HUES48 (cell line): ENCODE measurements around the gene KRTAP10-8.
"Not testable (repeated sequence)": the region's sequence is repeated elsewhere in the genome, so short reads cannot be mapped to it uniquely, and the experiment has no call there.

ENCODE experiments used
- H3K27ac ChIP-seq: one replicate; pipeline ENCODE4 v1.7.0; 2013; ENCODE audit warnings: low read depth, low read length, inconsistent platforms
- H3K27me3 ChIP-seq: 2 replicates; pipeline ENCODE4 v1.6.1; 2013; ENCODE audit warnings: mild to moderate bottlenecking, low read length; ENCODE audit not compliant: control insufficient read depth, insufficient read depth
- H3K36me3 ChIP-seq: 2 replicates; pipeline ENCODE4 v1.6.1; 2013; ENCODE audit warnings: low read length; ENCODE audit not compliant: control insufficient read depth, insufficient read depth
- H3K4me1 ChIP-seq: 2 replicates; pipeline ENCODE4 v1.6.1; 2013; ENCODE audit warnings: mild to moderate bottlenecking, low read length; ENCODE audit not compliant: control insufficient read depth, insufficient read depth
- H3K4me3 ChIP-seq: 2 replicates; pipeline ENCODE4 v1.5.1; 2013; ENCODE audit warnings: mild to moderate bottlenecking, low read depth, low read length
- H3K9ac ChIP-seq: 2 replicates; pipeline ENCODE4 v1.6.1; 2013; ENCODE audit warnings: mild to moderate bottlenecking, low read depth, low read length, moderate library complexity
- H3K9me3 ChIP-seq: 2 replicates; pipeline ENCODE4 v1.6.1; 2013; ENCODE audit warnings: low read length; ENCODE audit not compliant: control insufficient read depth, insufficient read depth

KRTAP10-8 gene

DNA sequence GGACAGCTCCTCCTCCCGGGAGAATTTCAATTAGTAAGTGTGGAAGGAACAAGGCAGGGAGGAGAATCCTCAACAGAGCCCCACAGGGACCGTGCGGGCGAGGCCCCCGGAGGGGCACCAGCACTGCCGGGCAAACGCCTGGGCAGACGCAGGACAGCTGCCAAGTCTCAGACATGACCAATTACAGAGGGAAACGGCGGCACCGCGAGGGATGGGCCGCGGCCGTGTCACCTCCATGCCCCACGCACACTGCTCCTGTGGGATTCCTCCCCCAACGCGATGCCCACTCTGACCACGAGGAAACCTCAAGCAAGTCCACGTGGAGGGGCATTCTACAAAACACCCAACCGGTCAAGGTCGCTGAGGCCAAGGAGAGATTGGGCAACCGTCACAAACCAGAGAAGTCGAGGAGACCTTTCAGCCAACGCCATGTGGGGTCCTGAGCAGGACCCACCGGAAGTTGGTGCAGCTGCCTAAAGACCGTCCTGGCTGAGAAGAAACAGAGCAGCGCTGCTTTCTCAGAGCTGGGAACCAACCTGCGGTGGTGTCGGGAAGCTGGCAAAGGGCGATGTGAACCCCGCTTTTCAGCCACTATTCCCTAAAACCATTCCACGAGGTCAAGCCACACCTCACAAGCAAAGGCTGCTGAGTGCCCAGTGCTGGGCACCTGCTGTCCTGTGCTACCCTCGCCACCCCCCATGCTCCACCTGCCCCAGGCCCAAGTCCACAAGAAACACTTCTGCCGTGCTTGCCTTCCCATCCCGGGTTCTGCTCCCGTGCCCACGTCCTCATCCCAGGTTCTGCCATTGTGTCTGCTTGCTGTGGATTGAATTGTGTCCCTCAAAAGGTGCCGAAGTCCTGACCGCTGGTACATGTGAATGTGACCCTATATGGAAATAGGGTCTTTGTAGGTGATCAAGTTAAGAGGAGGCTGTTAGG is 39.8 kb upstream of the KRTAP10-8 start:
- no peaks in the 10 kb centered on the region for H3K27me3 ChIP-seq
- no peak overlapping the region for H3K27ac ChIP-seq
- H3K9ac ChIP-seq, result no peak overlapping the region
- H3K9me3 ChIP-seq, result no peaks in the 10 kb centered on the region
- H3K4me1 ChIP-seq, result no peaks in the 10 kb centered on the region
- no peaks in the 10 kb centered on the region for H3K36me3 ChIP-seq
- no peak overlapping the region for H3K4me3 ChIP-seq

DNA sequence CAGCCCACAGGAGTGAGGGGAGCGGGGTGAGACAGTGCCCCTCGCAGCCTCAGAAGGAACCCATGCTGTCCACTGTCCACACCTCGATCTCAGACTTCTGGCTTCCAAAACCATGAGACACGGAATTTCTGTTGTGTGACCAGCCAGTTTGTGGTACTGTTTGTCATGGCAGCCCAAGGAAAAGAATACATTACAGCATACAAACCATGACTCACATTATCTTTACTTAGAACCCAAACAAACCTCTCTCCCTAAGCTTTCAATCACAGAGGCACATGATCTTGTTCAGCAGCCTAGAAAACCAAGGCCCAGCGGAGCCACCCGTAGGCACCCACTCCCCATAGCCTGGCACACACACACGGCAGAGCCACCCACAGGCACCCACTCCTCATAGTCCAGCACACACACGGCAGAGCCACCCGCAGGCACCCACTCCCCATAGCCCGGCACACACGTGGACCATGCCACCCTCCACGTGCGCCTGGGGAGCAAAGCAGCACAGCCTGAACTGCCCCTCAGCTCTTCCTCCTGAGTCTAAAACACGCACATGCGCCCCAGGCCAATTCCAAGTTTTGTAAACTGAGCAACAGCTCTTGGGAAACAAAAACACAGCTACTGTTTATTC is 38.8 kb upstream of the KRTAP10-8 start:
- no peaks in the 10 kb centered on the region for H3K36me3 ChIP-seq
- no peaks in the 10 kb centered on the region for H3K27me3 ChIP-seq
- no peaks in the 10 kb centered on the region for H3K4me1 ChIP-seq
- H3K9me3 ChIP-seq, result peaks cover 3% of the 10 kb centered on the region; the same call in 1 of the 2 replicates
- no peak overlapping the region for H3K27ac ChIP-seq
- H3K4me3 ChIP-seq, result no peak overlapping the region
- no peak overlapping the region for H3K9ac ChIP-seq

DNA sequence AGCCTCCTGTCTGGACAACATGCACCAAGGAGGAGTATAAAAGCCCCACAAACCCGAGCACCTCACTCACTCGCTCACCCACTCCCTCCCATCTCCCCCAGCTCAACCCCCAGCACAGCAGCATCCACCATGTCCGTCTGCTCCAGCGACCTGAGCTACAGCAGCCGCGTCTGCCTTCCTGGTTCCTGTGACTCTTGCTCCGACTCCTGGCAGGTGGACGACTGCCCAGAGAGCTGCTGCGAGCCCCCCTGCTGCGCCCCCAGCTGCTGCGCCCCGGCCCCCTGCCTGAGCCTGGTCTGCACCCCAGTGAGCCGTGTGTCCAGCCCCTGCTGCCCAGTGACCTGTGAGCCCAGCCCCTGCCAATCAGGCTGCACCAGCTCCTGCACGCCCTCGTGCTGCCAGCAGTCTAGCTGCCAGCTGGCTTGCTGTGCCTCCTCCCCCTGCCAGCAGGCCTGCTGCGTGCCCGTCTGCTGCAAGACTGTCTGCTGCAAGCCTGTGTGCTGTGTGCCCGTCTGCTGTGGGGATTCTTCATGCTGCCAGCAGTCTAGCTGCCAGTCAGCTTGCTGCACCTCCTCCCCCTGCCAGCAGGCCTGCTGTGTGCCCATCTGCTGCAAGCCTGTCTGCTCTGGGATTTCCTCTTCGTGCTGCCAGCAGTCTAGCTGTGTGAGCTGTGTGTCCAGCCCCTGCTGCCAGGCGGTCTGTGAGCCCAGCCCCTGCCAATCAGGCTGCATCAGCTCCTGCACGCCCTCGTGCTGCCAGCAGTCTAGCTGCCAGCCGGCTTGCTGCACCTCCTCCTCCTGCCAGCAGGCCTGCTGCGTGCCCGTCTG is 38.0 kb upstream of the KRTAP10-8 start, which contains the start of gene KRTAP10-4:
Gene KRTAP10-4 (plus strand): TSS at position 100 of the 827 bp plus-strand sequence. CDS start 30 bp downstream, at position 130.
- not testable (repeated sequence) for H3K9ac ChIP-seq, H3K27me3 ChIP-seq

GRCh38 chr21:44574457-44575306 is 37.2 kb upstream of the KRTAP10-8 start:
- Histone ChIP-seq H3K9ac (no peak overlapping the region), H3K4me3 (no peak overlapping the region), H3K4me1 (no peaks in the 10 kb centered on the region), H3K9me3 (peaks cover 3% of the 10 kb centered on the region; the same call in 1 of the 2 replicates), H3K27ac (no peak overlapping the region), H3K36me3 (no peaks in the 10 kb centered on the region), H3K27me3 (no peaks in the 10 kb centered on the region)

More for the DNA sequence above, 38.0 kb upstream of the KRTAP10-8 start, which contains the start of gene KRTAP10-4:
- not testable (repeated sequence) for H3K9me3 ChIP-seq, H3K27ac ChIP-seq, H3K36me3 ChIP-seq, H3K4me1 ChIP-seq, H3K4me3 ChIP-seq

GRCh38 chr21:44575307-44576024 is 36.4 kb upstream of the KRTAP10-8 start:
- H3K27me3 ChIP-seq, result no peaks in the 10 kb centered on the region
- no peak overlapping the region for H3K27ac ChIP-seq
- H3K9ac ChIP-seq, result no peak overlapping the region
- H3K4me3 ChIP-seq, result no peak overlapping the region
- H3K4me1 ChIP-seq, result no peaks in the 10 kb centered on the region
- H3K36me3 ChIP-seq, result no peaks in the 10 kb centered on the region
- peaks cover 3% of the 10 kb centered on the region; the same call in 1 of the 2 replicates for H3K9me3 ChIP-seq

DNA sequence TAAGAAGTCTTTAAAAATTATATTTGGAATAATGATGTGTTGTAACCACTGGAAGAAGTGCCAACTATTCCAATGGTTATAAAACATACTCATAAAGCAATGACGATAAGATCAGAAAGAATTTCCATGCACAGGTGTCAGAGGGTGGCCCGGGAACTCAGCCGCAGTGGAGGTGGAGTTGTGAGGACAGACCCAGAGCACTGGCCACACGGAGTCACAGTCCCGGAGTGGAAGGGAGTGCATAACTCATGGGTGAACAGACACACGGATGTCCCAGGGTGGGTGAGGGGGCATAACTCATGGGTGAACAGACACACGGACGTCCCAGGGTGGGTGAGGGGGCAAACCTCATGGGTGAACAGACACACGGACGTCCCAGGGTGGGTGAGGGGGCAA is 35.9 kb upstream of the KRTAP10-8 start:
- Histone ChIP-seq H3K9me3 (peaks cover 3% of the 10 kb centered on the region; the same call in 1 of the 2 replicates), H3K4me3 (no peak overlapping the region), H3K36me3 (no peaks in the 10 kb centered on the region), H3K27ac (no peak overlapping the region), H3K4me1 (no peaks in the 10 kb centered on the region), H3K27me3 (no peaks in the 10 kb centered on the region), H3K9ac (no peak overlapping the region)

- no peaks in the 10 kb centered on the region for H3K36me3 ChIP-seq
- H3K27me3 ChIP-seq, result no peaks in the 10 kb centered on the region
- no peak overlapping the region for H3K4me3 ChIP-seq
- no peak overlapping the region for H3K27ac ChIP-seq
- H3K9me3 ChIP-seq, result peaks cover 3% of the 10 kb centered on the region; the same call in 1 of the 2 replicates
- H3K4me1 ChIP-seq, result no peaks in the 10 kb centered on the region
- no peak overlapping the region for H3K9ac ChIP-seq
These were observed 33.4 kb upstream of the KRTAP10-8 start for GRCh38 chr21:44578371-44579055.

DNA sequence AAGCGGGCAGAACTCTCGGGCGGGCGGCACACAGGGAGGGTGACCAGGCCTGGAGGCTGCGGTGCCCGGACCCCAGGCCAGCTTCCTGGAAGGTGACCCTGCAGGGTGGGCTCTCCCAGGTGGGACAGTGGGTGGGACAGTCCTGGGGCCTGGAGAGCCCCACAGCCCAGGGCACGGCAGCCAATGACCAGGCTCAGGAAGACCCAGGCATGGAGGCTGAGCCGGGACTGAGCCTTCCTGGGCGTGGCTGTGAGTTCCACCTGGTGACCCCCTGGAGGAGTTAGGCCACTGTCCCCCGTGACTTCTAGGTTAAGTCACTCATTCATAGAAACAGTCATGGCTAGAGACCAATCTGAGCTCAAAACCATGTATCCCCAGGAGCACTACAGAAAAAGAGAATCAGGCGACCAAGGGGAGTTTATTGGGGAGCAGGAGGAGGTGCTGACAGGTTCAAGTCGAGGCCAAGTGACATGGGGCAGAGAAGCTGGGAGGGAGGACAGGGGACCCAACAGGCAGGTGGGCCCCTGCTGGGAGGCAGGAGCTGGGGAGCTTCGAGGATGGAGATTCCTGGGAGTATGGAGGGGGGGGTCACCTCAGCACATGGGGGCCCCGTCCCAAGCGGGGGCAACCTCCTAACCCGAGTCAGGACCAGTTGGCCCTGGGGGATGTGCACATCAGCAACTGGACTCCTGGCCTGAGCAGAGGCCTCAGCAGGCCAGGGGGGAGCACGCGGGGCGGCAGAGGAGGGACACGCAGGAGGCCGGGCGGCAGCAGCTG is 32.6 kb upstream of the KRTAP10-8 start:
- Histone ChIP-seq H3K36me3 (no peaks in the 10 kb centered on the region), H3K9me3 (peaks cover 3% of the 10 kb centered on the region; the same call in 1 of the 2 replicates), H3K9ac (no peak overlapping the region), H3K27me3 (no peaks in the 10 kb centered on the region), H3K4me3 (no peak overlapping the region), H3K4me1 (no peaks in the 10 kb centered on the region), H3K27ac (no peak overlapping the region)

GRCh38 chr21:44579833-44580144 is 32.1 kb upstream of the KRTAP10-8 start:
- H3K27ac ChIP-seq, result no peak overlapping the region
- H3K36me3 ChIP-seq, result no peaks in the 10 kb centered on the region
- no peaks in the 10 kb centered on the region for H3K4me1 ChIP-seq
- H3K9me3 ChIP-seq, result peaks cover 3% of the 10 kb centered on the region; the same call in 1 of the 2 replicates
- no peak overlapping the region for H3K9ac ChIP-seq
- H3K4me3 ChIP-seq, result no peak overlapping the region
- no peaks in the 10 kb centered on the region for H3K27me3 ChIP-seq
